ENCODE measurements around the gene WNT2. TPM values are rescaled to one million over a fixed set of nuclear protein-coding genes. Genes with fewer than 3 reads are reported as not detected.
"Not testable (repeated sequence)": the region's sequence is repeated elsewhere in the genome, so short reads cannot be mapped to it uniquely, and the experiment has no call there.

WNT2 gene
- total and polyA plus RNA-seq, 12 donors, result 0.07 to 1.4 (median 0.16) TPM; not detected in 3

DNA sequence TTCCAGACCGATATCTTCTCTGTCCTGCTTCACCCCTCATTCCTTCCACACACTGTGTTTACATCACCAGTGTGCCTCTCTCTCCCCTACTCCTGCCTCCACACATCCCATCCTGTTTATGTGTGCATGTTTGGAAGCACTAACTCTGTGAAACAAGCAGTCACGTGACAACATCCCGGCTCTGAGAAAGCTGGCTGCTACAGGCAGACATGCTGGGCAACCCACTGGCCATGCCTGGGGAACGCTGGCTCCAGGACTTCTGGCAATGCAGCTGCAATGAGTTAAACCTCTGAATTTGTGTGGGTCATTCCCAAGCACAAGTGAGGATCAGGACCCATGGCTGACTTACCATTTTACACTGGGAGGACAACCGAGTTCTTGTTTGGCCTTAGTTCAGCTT lies 74.0 kb downstream of the WNT2 start:
- TF ChIP-seq, protein P1, sequence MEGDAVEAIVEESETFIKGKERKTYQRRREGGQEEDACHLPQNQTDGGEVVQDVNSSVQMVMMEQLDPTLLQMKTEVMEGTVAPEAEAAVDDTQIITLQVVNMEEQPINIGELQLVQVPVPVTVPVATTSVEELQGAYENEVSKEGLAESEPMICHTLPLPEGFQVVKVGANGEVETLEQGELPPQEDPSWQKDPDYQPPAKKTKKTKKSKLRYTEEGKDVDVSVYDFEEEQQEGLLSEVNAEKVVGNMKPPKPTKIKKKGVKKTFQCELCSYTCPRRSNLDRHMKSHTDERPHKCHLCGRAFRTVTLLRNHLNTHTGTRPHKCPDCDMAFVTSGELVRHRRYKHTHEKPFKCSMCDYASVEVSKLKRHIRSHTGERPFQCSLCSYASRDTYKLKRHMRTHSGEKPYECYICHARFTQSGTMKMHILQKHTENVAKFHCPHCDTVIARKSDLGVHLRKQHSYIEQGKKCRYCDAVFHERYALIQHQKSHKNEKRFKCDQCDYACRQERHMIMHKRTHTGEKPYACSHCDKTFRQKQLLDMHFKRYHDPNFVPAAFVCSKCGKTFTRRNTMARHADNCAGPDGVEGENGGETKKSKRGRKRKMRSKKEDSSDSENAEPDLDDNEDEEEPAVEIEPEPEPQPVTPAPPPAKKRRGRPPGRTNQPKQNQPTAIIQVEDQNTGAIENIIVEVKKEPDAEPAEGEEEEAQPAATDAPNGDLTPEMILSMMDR (IDR thresholded peaks at IDR 0.05), result no peak

DNA sequence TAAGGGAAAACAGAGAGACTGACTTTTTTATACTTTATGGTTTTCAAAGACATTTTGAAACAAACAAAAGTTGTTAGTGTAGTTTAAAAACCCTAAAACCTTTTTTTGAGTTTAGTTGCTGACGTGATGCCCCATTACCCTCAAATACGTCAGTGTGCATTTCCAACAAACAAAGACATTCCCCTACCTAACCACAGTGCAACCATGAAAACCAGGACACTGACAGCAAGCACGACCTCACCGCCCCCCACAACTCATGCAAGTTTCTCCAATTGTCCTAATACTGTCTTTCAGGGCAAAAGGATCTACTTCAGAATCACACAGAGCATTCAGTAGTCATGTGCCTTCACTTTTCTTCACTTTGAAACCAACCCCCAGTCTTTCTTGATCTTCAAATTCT lies 75.0 kb downstream of the WNT2 start:
- 78% methylated on average over 4 of the region's 4 CpGs for WGBS, 2 donors
- Histone ChIP-seq H3K9me3 (peaks cover 0 to 22% (median 5%) of the 10 kb centered on the region in 11 donors), H3K27me3 (no peaks in the 10 kb centered on the region), H3K4me3 (no peak overlapping the region), H3K36me3 (no peaks in the 10 kb centered on the region), H3K4me1 (no peaks in the 10 kb centered on the region), H3K27ac (no peak overlapping the region)
- TF ChIP-seq, protein P1 (IDR thresholded peaks at IDR 0.05), result no peak
- no peak for DNase-seq
- intact Hi-C loops (cut with DNase I), result no loop called here
- no peak for ATAC-seq

More for the DNA sequence above, 74.0 kb downstream of the WNT2 start:
- no peak overlapping the region for H3K4me3 ChIP-seq
- peaks cover 0 to 22% (median 5%) of the 10 kb centered on the region in 11 donors for H3K9me3 ChIP-seq
- H3K27ac ChIP-seq, result no peak overlapping the region
- no peaks in the 10 kb centered on the region for H3K27me3 ChIP-seq
- ATAC-seq (no peak), DNase-seq (no peak)
- H3K4me1 ChIP-seq, result no peaks in the 10 kb centered on the region
- intact Hi-C loops (cut with DNase I), result no loop called here
- WGBS, 2 donors, result 60 to 61% methylated on average over 5 of the region's 5 CpGs
- H3K36me3 ChIP-seq, result no peaks in the 10 kb centered on the region

DNA sequence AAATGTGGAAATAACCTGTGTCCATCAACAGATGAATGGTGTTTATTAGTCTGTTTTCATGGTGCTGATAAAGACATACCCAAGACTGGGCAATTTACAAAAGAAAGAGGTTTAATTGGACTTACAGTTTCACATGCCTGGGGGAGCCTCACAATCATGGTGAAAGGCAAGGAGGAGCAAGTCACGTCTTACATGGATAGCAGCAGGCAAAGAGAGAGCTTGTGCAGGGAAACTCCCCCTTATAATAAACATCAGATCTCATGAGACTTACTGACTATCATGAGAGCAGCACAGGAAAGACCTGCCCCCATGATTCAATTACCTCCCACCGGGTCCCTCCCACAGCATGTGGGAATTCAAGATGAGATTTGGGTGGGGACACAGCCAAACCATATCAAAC lies 77.2 kb downstream of the WNT2 start:
- H3K36me3 ChIP-seq; H3K4me1 ChIP-seq; ATAC-seq; intact Hi-C loops (cut with DNase I); DNase-seq; H3K27ac ChIP-seq; H3K4me3 ChIP-seq: not testable (repeated sequence)
- peaks cover 0 to 22% (median 5%) of the 10 kb centered on the region in 11 donors for H3K9me3 ChIP-seq
- 77 to 84% methylated on average over 2 of the region's 2 CpGs for WGBS, 2 donors
- H3K27me3 ChIP-seq, result peaks cover 0 to 10% (median 0%) of the 10 kb centered on the region in 7 donors

DNA sequence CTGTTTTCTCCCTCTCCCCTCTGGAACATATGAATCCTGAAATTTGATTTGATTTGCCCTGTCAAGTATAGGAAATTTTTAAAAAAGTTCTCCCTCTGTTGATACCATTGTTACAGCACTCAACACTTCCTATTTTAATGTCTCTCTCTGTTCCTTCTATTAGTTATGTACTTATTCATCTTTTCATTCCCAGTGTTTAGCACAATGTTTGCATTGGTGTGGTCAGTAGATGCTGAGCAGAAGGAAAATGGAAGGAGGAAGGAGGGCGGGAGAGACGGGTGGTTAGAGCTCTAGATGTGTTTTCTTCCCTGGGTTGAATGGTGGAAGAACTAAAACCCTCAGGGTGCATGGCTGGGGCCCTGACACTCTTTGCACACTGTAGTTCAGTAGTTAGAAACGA lies 79.5 kb downstream of the WNT2 start:
- peaks cover 0 to 22% (median 5%) of the 10 kb centered on the region in 11 donors for H3K9me3 ChIP-seq
- intact Hi-C loops (cut with DNase I), result no loop called here
- H3K27ac ChIP-seq, result no peak overlapping the region
- TF ChIP-seq, protein P1 (IDR thresholded peaks at IDR 0.05), result no peak
- ATAC-seq, result no peak
- 77 to 79% methylated on average over 3 of the region's 3 CpGs for WGBS, 2 donors
- peaks cover 0 to 13% (median 3%) of the 10 kb centered on the region in 7 donors for H3K27me3 ChIP-seq
- H3K36me3 ChIP-seq, result no peaks in the 10 kb centered on the region
- DNase-seq, result no peak
- no peaks in the 10 kb centered on the region for H3K4me1 ChIP-seq
- H3K4me3 ChIP-seq, result no peak overlapping the region

DNA sequence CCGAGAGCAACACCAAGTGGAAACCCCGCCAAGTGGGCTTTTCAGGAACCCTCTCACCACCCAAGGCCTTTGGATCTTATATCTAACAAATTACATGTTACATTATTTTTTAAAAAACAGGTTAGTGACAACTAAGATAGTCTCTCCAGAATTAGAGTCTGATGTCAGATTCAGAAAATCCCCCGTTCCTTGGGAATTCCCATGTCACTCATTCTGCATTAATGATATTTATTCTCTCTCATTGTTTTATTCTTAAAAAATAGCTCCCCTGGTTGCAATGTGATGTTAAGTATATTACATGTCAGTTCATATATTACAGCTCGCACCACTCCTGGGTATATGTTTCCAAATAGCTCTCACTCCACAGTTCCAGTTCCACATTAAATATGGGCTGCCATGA lies 81.8 kb downstream of the WNT2 start:
- Histone ChIP-seq H3K4me1 (no peaks in the 10 kb centered on the region), H3K27ac (no peak overlapping the region), H3K9me3 (peaks cover 0 to 22% (median 5%) of the 10 kb centered on the region in 11 donors), H3K36me3 (no peaks in the 10 kb centered on the region), H3K27me3 (peaks cover 0 to 13% (median 3%) of the 10 kb centered on the region in 7 donors), H3K4me3 (no peak overlapping the region)
- WGBS, 2 donors, result 87 to 90% methylated on average over 4 of the region's 4 CpGs
- ATAC-seq (no peak), DNase-seq (no peak)
- TF ChIP-seq, protein P1 (IDR thresholded peaks at IDR 0.05), result no peak
- intact Hi-C loops (cut with DNase I), result no loop called here

Data from heart right ventricle (tissue), 16 donors.